ENCODE data around the gene SART3.

SART3 gene

GRCh38 chr12:108607981-108608600, 47.1 kb upstream of the SART3 start:
- H3K4me1 ChIP-seq (ENCODE audit: control insufficient read depth in 1 of 2, insufficient read depth in 2 of 2, low read length in 2 of 2): peaks cover 11 to 19% of the 10 kb centered on the region in 2 experiments
- H3K4me3 ChIP-seq (ENCODE audit: low read depth, low read length): no peak overlapping the region
- H3K27ac ChIP-seq (ENCODE audit: low read depth, low read length): no peak overlapping the region
- no peak overlapping the region for H3K18ac ChIP-seq (ENCODE audit: low read length)
- no peak overlapping the region for H3K4me2 ChIP-seq (ENCODE audit: low read length)
- H4K8ac ChIP-seq (ENCODE audit: low read depth, low read length): peak overlapping the region; percentile 24
- no peaks in the 10 kb centered on the region for H3K36me3 ChIP-seq (ENCODE audit: control insufficient read depth in 1 of 2, insufficient read depth in 2 of 2, low read length in 2 of 2)
- peak overlapping the region; percentile 27 for H2BK120ac ChIP-seq (ENCODE audit: insufficient read depth, low read length, poor library complexity)
- H2AFZ ChIP-seq (ENCODE audit: insufficient read depth, low read length, poor library complexity): no peak overlapping the region
- peak overlapping the region; percentile 44 for H2BK12ac ChIP-seq (ENCODE audit: low read length)
- H2AK5ac ChIP-seq (ENCODE audit: low read length): peak overlapping the region; percentile 50
- no peak overlapping the region for H3K14ac ChIP-seq (ENCODE audit: low read length)
- H4K12ac ChIP-seq (ENCODE audit: low read depth, low read length): no peak overlapping the region
- WGBS (ENCODE audit: extremely low coverage, insufficient coverage, insufficient read length): no CpG with 5 or more reads among the region's 10 CpGs
- no peak for DNase-seq
- no peak overlapping the region for H3K9ac ChIP-seq (ENCODE audit: low read length)
- H4K91ac ChIP-seq (ENCODE audit: low read depth, low read length): peak overlapping the region; percentile 55
- no peak overlapping the region for H2BK5ac ChIP-seq (ENCODE audit: low read depth, low read length, poor library complexity)
- H3K23ac ChIP-seq (ENCODE audit: low read length): no peak overlapping the region
- H3K79me2 ChIP-seq (ENCODE audit: control insufficient read depth, insufficient read depth, low read length, poor library complexity): no peaks in the 10 kb centered on the region
- H3K27me3 ChIP-seq (ENCODE audit: insufficient read depth, low read length): no peaks in the 10 kb centered on the region
- H3K9me3 ChIP-seq (ENCODE audit: insufficient read depth, low read depth, low read length): peaks cover 3% of the 10 kb centered on the region
- peaks cover 12% of the 10 kb centered on the region for H3K79me1 ChIP-seq (ENCODE audit: low read length)
- no peak overlapping the region for H3K4ac ChIP-seq (ENCODE audit: low read depth, low read length)

GRCh38 chr12:108606492-108606891, 45.5 kb upstream of the SART3 start:
- Histone ChIP-seq H3K9me3 (ENCODE audit: insufficient read depth, low read depth, low read length) (peaks cover 3% of the 10 kb centered on the region), H2BK5ac (ENCODE audit: low read depth, low read length, poor library complexity) (no peak overlapping the region), H4K91ac (ENCODE audit: low read depth, low read length) (peak overlapping the region; percentile 52), H4K8ac (ENCODE audit: low read depth, low read length) (peak overlapping the region; percentile 63), H3K14ac (ENCODE audit: low read length) (peak overlapping the region; percentile 47), H3K23ac (ENCODE audit: low read length) (no peak overlapping the region), H3K18ac (ENCODE audit: low read length) (no peak overlapping the region), H3K27ac (ENCODE audit: low read depth, low read length) (no peak overlapping the region), H2AK5ac (ENCODE audit: low read length) (peak overlapping the region; percentile 70), H4K12ac (ENCODE audit: low read depth, low read length) (no peak overlapping the region), H3K4me3 (ENCODE audit: low read depth, low read length) (no peak overlapping the region), H2AFZ (ENCODE audit: insufficient read depth, low read length, poor library complexity) (no peak overlapping the region), H3K36me3 (ENCODE audit: control insufficient read depth in 1 of 2, insufficient read depth in 2 of 2, low read length in 2 of 2) (no peaks in the 10 kb centered on the region), H2BK120ac (ENCODE audit: insufficient read depth, low read length, poor library complexity) (peak overlapping the region; percentile 39), H2BK12ac (ENCODE audit: low read length) (peak overlapping the region; percentile 50), H3K9ac (ENCODE audit: low read length) (no peak overlapping the region), H3K79me1 (ENCODE audit: low read length) (peaks cover 10% of the 10 kb centered on the region), H3K27me3 (ENCODE audit: insufficient read depth, low read length) (no peaks in the 10 kb centered on the region), H3K4me1 (ENCODE audit: control insufficient read depth in 1 of 2, insufficient read depth in 2 of 2, low read length in 2 of 2) (peaks cover 2 to 10% of the 10 kb centered on the region in 2 experiments), H3K79me2 (ENCODE audit: control insufficient read depth, insufficient read depth, low read length, poor library complexity) (no peaks in the 10 kb centered on the region), H3K4me2 (ENCODE audit: low read length) (no peak overlapping the region), H3K4ac (ENCODE audit: low read depth, low read length) (no peak overlapping the region)
- DNase-seq: no peak
- no CpG with 5 or more reads among the region's 9 CpGs for WGBS (ENCODE audit: extremely low coverage, insufficient coverage, insufficient read length)

- Histone ChIP-seq H2BK120ac (ENCODE audit: insufficient read depth, low read length, poor library complexity) (no peak overlapping the region), H4K8ac (ENCODE audit: low read depth, low read length) (peak overlapping the region; percentile 16), H3K27me3 (ENCODE audit: insufficient read depth, low read length) (no peaks in the 10 kb centered on the region), H3K14ac (ENCODE audit: low read length) (peak overlapping the region; percentile 15), H4K12ac (ENCODE audit: low read depth, low read length) (no peak overlapping the region), H3K4me2 (ENCODE audit: low read length) (no peak overlapping the region), H3K9ac (ENCODE audit: low read length) (no peak overlapping the region), H3K9me3 (ENCODE audit: insufficient read depth, low read depth, low read length) (peaks cover 3% of the 10 kb centered on the region), H2BK12ac (ENCODE audit: low read length) (peak overlapping the region; percentile 9), H3K27ac (ENCODE audit: low read depth, low read length) (no peak overlapping the region), H3K4ac (ENCODE audit: low read depth, low read length) (no peak overlapping the region), H3K18ac (ENCODE audit: low read length) (peak overlapping the region; percentile 2), H3K79me2 (ENCODE audit: control insufficient read depth, insufficient read depth, low read length, poor library complexity) (no peaks in the 10 kb centered on the region), H3K23ac (ENCODE audit: low read length) (peak overlapping the region; percentile 36), H2AK5ac (ENCODE audit: low read length) (peak overlapping the region; percentile 11), H3K36me3 (ENCODE audit: control insufficient read depth in 1 of 2, insufficient read depth in 2 of 2, low read length in 2 of 2) (no peaks in the 10 kb centered on the region), H4K91ac (ENCODE audit: low read depth, low read length) (peak overlapping the region; percentile 8), H2AFZ (ENCODE audit: insufficient read depth, low read length, poor library complexity) (no peak overlapping the region), H3K79me1 (ENCODE audit: low read length) (peaks cover 10% of the 10 kb centered on the region), H2BK5ac (ENCODE audit: low read depth, low read length, poor library complexity) (no peak overlapping the region), H3K4me3 (ENCODE audit: low read depth, low read length) (no peak overlapping the region), H3K4me1 (ENCODE audit: control insufficient read depth in 1 of 2, insufficient read depth in 2 of 2, low read length in 2 of 2) (peaks cover 2 to 10% of the 10 kb centered on the region in 2 experiments)
- no CpG with 5 or more reads among the region's 4 CpGs for WGBS (ENCODE audit: extremely low coverage, insufficient coverage, insufficient read length)
- DNase-seq: no peak
These were observed 44.9 kb upstream of the SART3 start for GRCh38 chr12:108605690-108606406.

- H3K4me1 ChIP-seq (ENCODE audit: control insufficient read depth in 1 of 2, insufficient read depth in 2 of 2, low read length in 2 of 2): peaks cover 2 to 10% of the 10 kb centered on the region in 2 experiments
- H2AFZ ChIP-seq (ENCODE audit: insufficient read depth, low read length, poor library complexity): no peak overlapping the region
- no peak overlapping the region for H3K4ac ChIP-seq (ENCODE audit: low read depth, low read length)
- H3K36me3 ChIP-seq (ENCODE audit: control insufficient read depth in 1 of 2, insufficient read depth in 2 of 2, low read length in 2 of 2): no peaks in the 10 kb centered on the region
- H4K91ac ChIP-seq (ENCODE audit: low read depth, low read length): no peak overlapping the region
- H3K27me3 ChIP-seq (ENCODE audit: insufficient read depth, low read length): no peaks in the 10 kb centered on the region
- WGBS (ENCODE audit: extremely low coverage, insufficient coverage, insufficient read length): no CpG with 5 or more reads among the region's 3 CpGs
- no peak overlapping the region for H2AK5ac ChIP-seq (ENCODE audit: low read length)
- H3K9ac ChIP-seq (ENCODE audit: low read length): no peak overlapping the region
- no peak overlapping the region for H4K8ac ChIP-seq (ENCODE audit: low read depth, low read length)
- no peak overlapping the region for H3K27ac ChIP-seq (ENCODE audit: low read depth, low read length)
- H2BK120ac ChIP-seq (ENCODE audit: insufficient read depth, low read length, poor library complexity): no peak overlapping the region
- H2BK12ac ChIP-seq (ENCODE audit: low read length): no peak overlapping the region
- H3K4me3 ChIP-seq (ENCODE audit: low read depth, low read length): no peak overlapping the region
- H3K79me1 ChIP-seq (ENCODE audit: low read length): peaks cover 9% of the 10 kb centered on the region
- no peak overlapping the region for H2BK5ac ChIP-seq (ENCODE audit: low read depth, low read length, poor library complexity)
- no peak overlapping the region for H4K12ac ChIP-seq (ENCODE audit: low read depth, low read length)
- no peaks in the 10 kb centered on the region for H3K79me2 ChIP-seq (ENCODE audit: control insufficient read depth, insufficient read depth, low read length, poor library complexity)
- H3K14ac ChIP-seq (ENCODE audit: low read length): no peak overlapping the region
- no peak overlapping the region for H3K4me2 ChIP-seq (ENCODE audit: low read length)
- H3K23ac ChIP-seq (ENCODE audit: low read length): no peak overlapping the region
- no peak for DNase-seq
- peaks cover 3% of the 10 kb centered on the region for H3K9me3 ChIP-seq (ENCODE audit: insufficient read depth, low read depth, low read length)
- no peak overlapping the region for H3K18ac ChIP-seq (ENCODE audit: low read length)
These were observed 44.2 kb upstream of the SART3 start for GRCh38 chr12:108605000-108605689.
